ENCODE measurements around the gene CENPP.

DNA sequence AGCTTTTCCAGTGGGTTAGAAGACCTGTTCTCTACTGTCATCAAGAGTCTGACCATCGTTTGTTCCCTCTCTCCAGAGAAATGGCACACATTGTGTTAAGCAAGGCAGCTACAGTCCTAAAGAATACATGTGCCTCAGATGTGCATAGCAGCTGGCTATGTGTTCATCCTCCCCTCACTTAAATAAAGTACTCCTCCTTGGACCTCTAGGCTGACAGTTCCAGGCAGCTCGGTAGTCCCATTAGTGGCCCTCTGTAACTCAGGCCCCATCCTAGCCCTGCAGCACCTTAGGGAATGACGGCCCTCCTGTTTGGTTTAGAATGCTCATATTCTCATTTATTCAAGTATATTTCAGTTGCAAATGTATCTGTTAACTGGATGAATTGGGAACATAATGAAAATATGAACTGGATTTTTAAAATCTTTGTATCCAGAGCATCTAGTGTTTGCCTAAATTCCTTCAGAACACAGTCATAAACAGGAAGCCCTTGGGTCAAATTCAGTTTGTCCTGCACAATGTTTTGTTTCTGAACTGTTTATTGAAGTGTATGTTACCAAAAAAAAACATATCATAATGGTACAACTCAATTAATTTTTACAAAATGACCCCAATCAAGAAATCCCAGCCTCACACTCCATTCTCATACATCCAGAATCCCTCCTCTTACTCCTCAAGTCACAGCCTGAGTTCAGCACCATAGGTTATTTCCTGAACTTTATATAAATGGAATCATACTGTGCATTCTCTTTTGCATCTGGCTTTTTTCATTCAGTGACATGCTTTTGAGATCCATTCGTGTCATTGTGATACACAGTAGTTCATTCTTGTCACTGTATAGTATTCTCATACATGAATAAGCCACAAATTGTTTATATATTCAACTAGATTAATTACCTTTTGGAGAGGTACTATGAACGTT lies 158.1 kb downstream of the CENPP start:
- TF ChIP-seq, protein P1, sequence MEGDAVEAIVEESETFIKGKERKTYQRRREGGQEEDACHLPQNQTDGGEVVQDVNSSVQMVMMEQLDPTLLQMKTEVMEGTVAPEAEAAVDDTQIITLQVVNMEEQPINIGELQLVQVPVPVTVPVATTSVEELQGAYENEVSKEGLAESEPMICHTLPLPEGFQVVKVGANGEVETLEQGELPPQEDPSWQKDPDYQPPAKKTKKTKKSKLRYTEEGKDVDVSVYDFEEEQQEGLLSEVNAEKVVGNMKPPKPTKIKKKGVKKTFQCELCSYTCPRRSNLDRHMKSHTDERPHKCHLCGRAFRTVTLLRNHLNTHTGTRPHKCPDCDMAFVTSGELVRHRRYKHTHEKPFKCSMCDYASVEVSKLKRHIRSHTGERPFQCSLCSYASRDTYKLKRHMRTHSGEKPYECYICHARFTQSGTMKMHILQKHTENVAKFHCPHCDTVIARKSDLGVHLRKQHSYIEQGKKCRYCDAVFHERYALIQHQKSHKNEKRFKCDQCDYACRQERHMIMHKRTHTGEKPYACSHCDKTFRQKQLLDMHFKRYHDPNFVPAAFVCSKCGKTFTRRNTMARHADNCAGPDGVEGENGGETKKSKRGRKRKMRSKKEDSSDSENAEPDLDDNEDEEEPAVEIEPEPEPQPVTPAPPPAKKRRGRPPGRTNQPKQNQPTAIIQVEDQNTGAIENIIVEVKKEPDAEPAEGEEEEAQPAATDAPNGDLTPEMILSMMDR (conservative IDR thresholded peaks at IDR 0.05 in 1 of 2, IDR thresholded peaks at IDR 0.05 in 1 of 2; ENCODE audit: extremely low read depth in 1 of 2, insufficient read depth in 1 of 2, low read depth in 1 of 2, low read length in 2 of 2) = no peak
- no peak for TF ChIP-seq EZH2 (IDR thresholded peaks at IDR 0.05; ENCODE audit: borderline replicate concordance, low read length)
